AG08395 (cell line): ENCODE measurements around the gene ALOX5AP.

Source experiments
- DNase-seq: peaks from one replicate; pipeline ENCODE4 v3.0.0; 2012; ENCODE audit warnings: mixed read lengths, low spot score

ALOX5AP gene

GRCh38 chr13:30762643-30763042 lies 27.3 kb downstream of the ALOX5AP start:
- DNase-seq = no peak

DNA sequence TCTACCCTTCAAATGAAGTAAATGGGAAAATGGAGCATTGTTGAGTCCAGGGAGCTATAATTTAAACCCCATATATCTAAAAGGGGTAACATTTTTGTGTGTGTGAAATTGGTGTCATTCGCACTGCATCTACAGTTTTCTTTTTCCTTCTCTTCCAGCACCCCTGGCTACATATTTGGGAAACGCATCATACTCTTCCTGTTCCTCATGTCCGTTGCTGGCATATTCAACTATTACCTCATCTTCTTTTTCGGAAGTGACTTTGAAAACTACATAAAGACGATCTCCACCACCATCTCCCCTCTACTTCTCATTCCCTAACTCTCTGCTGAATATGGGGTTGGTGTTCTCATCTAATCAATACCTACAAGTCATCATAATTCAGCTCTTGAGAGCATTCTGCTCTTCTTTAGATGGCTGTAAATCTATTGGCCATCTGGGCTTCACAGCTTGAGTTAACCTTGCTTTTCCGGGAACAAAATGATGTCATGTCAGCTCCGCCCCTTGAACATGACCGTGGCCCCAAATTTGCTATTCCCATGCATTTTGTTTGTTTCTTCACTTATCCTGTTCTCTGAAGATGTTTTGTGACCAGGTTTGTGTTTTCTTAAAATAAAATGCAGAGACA lies 28.6 kb downstream of the ALOX5AP start:
- no peak for DNase-seq

GRCh38 chr13:30766231-30766630 lies 30.9 kb downstream of the ALOX5AP start:
- DNase-seq = no peak

GRCh38 chr13:30770929-30771328 lies 35.6 kb downstream of the ALOX5AP start:
- no peak for DNase-seq

DNA sequence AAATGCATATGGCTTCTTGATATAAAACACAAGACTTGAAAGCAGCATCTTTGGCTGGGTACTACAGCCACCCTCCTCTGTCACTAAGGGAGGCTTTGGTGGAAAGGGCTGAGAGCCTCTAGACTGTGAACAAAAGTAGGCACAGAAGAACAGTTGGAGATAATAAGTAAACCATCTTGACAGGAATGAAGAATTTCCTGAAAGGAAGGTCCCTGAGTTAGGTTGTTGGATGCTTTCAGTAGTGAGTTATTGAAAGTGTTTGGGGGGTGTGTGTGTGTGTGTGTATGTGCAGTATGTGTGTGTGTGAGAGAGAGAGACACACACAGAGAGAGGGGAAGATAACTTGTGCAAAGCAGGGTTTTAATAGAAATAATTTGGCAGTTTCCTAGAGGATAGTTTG lies 38.2 kb downstream of the ALOX5AP start:
- DNase-seq = no peak

GRCh38 chr13:30774214-30774730 lies 38.9 kb downstream of the ALOX5AP start:
- DNase-seq = no peak

DNA sequence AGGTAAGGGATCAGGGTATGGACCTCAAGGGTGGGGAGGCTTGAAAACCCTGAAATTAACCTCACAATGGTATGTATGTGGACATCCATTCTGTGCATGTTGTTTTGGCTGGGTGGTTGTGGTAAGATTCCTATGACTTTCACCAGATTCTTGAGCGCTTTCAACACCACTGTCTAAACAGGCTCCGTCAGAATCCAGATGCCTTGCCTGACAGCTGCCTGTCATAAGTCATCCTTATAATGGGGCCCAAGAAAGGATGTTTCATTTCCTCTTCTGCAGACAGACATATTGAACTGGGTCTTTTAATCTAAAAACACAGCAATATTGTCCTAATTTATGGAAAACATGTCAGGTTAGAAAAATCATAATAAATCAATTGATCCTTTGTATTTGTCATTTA lies 41.3 kb downstream of the ALOX5AP start:
- DNase-seq = no peak

- no peak for DNase-seq
These were observed 43.7 kb downstream of the ALOX5AP start for GRCh38 chr13:30779016-30779415.

- no peak for DNase-seq
These were observed 44.3 kb downstream of the ALOX5AP start for GRCh38 chr13:30779608-30780007.

DNA sequence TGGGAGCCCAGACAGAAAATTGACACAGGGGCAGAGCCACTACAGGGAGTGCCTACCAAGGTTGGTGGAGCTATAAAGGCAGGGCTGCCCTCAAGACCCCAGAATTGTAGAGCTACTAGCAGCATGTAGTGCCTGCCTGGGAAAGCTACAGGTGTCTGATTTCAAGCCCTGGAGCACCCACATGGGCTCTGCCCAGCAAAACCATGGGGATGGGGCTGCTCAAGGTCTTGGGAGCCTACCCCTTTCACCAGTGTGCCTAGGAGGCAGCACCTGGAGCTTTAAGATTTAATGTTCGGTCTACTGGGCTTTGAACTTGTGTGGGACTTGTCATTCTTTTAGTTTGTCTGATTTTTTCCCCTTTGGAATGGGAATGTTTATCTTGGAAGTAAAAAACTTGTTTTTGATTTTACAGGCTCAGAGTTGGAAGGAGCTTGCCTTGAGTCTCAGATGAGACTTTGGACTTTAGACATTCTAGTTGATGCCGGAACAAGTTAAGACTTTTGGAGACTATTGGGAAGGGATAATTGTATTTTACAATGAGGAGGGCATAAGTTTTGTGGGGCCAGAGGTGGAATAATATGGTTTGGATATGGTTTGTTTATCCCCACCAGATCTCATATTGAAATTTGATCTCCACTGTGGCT lies 45.1 kb downstream of the ALOX5AP start:
- no peak for DNase-seq

- DNase-seq = no peak
These were observed 50.0 kb downstream of the ALOX5AP start for GRCh38 chr13:30785191-30785850.

DNA sequence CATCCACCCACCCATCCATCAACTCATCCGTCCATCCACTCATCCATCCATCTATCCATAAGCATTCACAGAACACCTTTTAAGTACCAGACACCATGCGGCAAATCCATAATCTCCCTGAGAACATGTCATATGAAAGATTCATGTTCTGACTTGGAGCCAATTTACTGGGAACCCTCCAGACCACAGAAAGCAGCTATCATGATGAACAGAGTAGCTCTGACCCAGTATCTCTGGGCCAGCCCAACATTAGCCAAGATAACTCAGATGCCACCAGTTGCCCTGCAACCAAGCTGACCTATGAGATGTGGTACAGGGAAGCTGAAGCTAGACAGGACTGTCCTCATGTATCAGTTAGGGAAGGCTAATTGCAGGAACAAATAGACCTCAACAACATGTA lies 51.3 kb downstream of the ALOX5AP start:
- no peak for DNase-seq

DNA sequence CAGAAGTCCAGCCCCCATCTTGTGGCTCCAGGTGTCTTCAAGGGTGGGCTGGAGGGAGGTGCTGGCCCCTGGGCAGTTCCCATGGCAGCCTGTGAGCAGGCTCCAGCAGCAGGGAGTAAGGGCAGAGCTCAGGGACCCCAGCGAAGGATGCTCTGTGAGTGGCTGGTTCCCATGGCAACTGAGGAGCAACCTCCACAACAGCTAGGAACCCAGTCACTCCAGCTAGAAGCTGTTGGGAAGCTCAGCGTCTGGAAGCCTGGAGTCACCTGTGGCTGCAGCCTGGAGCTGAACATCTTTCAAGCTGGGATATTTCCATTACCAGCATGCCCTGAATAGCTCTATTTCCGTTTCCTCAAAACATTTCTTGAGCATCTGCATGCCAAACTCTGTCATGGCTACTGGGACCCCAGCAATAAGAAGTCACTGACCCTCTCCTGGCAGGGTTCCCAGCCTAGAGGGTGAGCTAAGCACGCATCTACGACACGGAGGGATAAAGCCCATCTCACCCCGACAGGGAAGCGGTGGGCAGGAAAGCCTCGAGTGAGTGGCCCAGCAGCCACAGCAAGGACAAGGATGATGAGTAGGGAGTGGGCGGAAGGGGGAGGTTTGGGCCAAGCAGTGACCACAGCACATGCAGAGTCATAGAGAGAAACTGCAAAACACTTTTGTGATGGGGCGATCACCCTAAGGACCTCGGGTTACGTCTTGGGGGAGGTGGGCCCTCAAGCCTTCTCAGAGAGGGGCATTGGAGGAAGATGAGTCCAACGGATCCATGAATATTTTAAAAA lies 52.6 kb downstream of the ALOX5AP start:
- no peak for DNase-seq

GRCh38 chr13:30789166-30789862 lies 54.0 kb downstream of the ALOX5AP start:
- DNase-seq = no peak

GRCh38 chr13:30790592-30790991 lies 55.2 kb downstream of the ALOX5AP start:
- DNase-seq = no peak

GRCh38 chr13:30791354-30792001 lies 56.1 kb downstream of the ALOX5AP start:
- peak; percentile 34 for DNase-seq

DNA sequence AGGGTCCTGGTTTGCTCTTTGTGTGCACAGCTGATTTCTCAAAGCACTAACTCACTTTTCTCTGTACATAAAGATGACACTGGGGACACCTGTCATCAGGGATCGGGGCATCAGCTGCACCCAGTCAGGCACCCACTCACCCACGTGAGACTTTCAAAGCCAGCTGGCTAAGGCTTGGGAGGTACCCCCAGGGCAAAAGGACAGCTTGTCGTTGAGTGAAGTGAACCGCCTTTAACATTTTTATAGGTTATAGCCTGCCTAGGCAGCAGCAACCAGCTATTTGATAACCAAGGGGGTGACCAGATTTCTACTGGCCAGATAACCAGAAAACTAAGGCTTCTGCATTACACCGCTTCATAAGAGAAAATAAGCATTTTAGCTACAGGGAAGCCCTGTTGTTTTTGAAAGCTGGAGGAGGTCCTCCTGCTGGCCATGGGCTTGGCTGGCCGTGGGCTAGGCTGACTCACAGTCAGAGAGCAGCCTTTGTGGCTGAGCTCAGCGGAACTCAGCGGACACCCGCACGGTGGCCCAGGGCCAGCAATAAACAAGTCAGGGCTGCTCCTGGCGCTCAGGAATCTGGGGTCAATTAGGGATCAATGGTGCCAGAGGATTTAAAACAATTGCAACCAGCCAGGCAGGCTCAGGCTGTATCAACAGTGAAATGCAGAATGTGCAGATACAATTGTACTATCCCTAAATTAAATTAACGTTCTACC lies 57.1 kb downstream of the ALOX5AP start:
- DNase-seq = peak; percentile 95

DNA sequence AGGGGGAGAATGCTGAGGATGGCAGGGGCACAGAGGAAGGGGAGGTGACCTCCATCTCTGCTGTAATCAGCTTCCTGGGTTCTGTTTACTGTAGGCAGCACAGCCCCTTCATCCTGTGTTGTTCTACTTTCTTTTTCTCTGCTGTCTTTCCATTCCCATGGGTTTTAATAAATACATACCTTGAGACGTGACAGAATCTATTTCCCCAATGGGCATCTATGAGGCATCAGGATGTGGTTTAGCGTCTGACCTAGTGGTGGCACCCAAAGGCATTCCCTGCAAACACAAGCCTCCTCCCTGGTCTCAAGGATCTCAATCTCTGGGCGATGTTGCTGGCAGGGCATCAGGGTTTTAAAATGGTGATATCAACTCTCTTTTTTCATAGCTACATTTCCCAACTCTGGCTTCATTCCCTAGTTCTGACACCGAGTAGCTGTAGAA lies 60.8 kb downstream of the ALOX5AP start:
- peak; percentile 53 for DNase-seq

DNA sequence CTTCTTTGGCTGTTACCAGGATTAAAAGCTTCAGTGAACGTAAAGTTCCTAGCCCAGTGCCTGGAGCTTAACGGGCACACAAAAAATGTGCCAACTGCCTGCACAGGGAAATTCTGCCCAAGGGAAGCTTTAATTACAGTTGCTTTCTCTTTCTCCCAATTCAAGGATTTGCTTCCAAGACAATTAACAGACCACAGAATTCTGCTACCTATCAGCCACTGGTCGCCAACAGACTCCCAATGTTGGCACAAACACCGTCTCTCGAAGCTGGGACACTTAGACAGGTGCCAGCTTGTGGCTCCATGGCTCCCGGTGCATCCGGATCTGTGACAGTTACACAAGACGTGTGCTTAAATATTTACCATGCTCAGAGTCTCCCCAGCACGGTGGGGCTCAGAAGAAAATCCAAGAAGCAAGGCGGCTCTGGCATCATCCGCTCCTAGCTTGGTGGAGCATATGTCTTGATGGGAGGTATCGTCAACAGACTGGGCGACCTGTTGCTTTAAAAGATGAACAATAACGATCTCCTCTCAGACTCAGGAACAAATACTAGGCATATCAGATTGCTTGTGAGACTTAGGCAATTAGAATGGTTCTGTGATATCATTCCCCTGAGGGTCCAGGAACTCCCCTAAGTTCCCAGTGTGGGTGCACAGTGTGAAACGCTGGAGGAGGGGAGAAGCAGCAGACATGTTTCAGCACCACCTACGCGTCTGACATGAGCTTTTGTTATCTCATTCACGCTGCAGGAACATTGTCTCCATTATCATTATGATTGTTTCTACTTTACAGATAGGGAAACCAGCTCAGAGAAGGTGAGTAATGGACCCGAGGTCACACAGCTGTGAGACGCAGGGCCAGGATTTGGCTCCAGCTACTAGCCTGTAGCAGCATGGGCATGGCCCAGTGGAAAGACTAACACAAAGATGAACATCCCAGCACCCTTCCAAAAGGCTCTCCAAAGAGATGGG lies 61.6 kb downstream of the ALOX5AP start:
- no peak for DNase-seq
